Neutrophil (primary cell): ENCODE results near the gene ZNF862.

Experiments
- H3K27ac ChIP-seq: fragments of 200-600 bp; sonication (generic); 2 replicates; pipeline ENCODE4 v1.5.1; 2016; ENCODE audit warnings: mild to moderate bottlenecking, moderate library complexity
- H3K27me3 ChIP-seq: fragments of 200-600 bp; sonication (generic); 2 replicates; pipeline ENCODE4 v1.6.0; 2016; ENCODE audit warnings: mild to moderate bottlenecking
- H3K36me3 ChIP-seq: fragments of 200-600 bp; sonication (generic); 2 replicates; pipeline ENCODE4 v1.5.1; 2017
- H3K4me1 ChIP-seq, 2 experiments: fragments of 200-600 bp in 1 of 2; sonication (generic) in 1 of 2; 1 replicate in 1 of 2; 2 replicates in 1 of 2; pipeline versions ENCODE4 v1.5.1 to v1.6.1; 2013 to 2016; ENCODE audit warnings: low read depth in 1 of 2, low read length in 1 of 2, mild to moderate bottlenecking in 1 of 2, moderate library complexity in 1 of 2; ENCODE audit not compliant: control insufficient read depth in 1 of 2, insufficient read depth in 1 of 2
- H3K4me3 ChIP-seq, 2 experiments: fragments of 200-600 bp in 1 of 2; sonication (generic) in 1 of 2; 1 replicate in 1 of 2; 2 replicates in 1 of 2; pipeline ENCODE4 v1.5.1; 2013 to 2016; ENCODE audit warnings: low read depth in 1 of 2, low read length in 1 of 2, mild to moderate bottlenecking in 1 of 2, moderate library complexity in 1 of 2
- H3K9me3 ChIP-seq: fragments of 200-600 bp; sonication (generic); 2 replicates; pipeline ENCODE4 v1.5.1; 2016
- TF ChIP-seq, protein P1 (sequence below): fragments of 200-600 bp; sonication (generic); IDR thresholded peaks from 2 replicates; pipeline ENCODE4 v1.5.1; 2016; ENCODE audit warnings: antibody characterized with exemption

ZNF862 gene

DNA sequence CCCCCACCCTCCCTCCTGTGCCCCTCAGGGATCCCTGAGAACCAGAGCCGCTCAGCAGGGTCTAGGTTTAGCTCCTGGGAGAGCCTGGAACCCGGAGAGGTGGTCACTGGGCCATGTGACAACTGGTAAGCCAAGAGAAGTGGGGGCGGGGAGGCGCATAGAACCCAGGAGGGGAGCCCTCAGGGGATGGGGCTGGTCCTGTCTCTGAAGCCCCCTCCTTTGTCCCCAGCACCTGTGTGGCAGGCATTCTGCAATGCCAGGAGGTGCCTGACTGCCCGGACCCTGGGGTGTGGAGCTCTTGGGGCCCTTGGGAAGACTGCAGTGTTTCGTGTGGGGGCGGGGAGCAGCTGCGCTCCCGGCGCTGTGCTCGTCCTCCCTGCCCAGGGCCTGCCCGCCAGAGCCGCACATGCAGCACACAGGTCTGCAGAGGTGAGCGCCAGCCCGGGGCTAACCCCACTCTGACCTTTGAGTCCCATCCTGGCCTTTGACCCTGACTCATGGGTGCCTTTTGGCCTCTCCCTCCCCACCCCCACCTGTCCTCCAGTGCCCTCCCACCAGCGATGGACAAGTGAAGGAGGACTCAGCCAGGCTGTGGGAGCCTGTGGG lies 22.4 kb upstream of the ZNF862 start:
- Histone ChIP-seq H3K9me3 (no peaks in the 10 kb centered on the region), H3K36me3 (no peaks in the 10 kb centered on the region), H3K4me3 (no peak overlapping the region), H3K27ac (no peak overlapping the region), H3K4me1 (no peaks in the 10 kb centered on the region), H3K27me3 (no peaks in the 10 kb centered on the region)
- TF ChIP-seq, protein P1, sequence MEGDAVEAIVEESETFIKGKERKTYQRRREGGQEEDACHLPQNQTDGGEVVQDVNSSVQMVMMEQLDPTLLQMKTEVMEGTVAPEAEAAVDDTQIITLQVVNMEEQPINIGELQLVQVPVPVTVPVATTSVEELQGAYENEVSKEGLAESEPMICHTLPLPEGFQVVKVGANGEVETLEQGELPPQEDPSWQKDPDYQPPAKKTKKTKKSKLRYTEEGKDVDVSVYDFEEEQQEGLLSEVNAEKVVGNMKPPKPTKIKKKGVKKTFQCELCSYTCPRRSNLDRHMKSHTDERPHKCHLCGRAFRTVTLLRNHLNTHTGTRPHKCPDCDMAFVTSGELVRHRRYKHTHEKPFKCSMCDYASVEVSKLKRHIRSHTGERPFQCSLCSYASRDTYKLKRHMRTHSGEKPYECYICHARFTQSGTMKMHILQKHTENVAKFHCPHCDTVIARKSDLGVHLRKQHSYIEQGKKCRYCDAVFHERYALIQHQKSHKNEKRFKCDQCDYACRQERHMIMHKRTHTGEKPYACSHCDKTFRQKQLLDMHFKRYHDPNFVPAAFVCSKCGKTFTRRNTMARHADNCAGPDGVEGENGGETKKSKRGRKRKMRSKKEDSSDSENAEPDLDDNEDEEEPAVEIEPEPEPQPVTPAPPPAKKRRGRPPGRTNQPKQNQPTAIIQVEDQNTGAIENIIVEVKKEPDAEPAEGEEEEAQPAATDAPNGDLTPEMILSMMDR = no peak

DNA sequence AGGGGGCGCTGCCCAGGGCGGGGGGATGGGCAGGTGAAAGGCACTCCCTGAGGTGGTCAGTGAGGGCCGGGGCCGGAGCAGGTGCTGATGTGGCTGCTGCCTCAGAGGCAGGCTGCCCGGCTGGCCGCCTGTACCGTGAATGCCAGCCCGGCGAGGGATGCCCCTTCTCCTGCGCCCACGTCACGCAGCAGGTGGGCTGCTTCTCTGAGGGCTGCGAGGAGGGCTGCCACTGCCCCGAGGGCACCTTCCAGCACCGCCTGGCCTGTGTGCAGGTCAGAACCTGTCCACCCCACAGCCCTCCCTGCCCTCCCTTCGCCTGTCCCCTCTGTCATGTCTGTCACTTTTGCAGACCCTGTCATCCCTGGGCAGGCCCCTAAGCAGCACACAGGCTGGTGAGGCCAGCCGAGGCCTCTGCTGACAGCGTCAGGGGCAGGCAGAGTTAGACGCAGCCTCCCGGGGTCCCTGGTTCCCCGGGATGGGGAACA lies 21.9 kb upstream of the ZNF862 start:
- H3K9me3 ChIP-seq = no peaks in the 10 kb centered on the region
- H3K4me3 ChIP-seq = no peak overlapping the region
- no peak overlapping the region for H3K27ac ChIP-seq
- H3K4me1 ChIP-seq = no peaks in the 10 kb centered on the region
- no peaks in the 10 kb centered on the region for H3K36me3 ChIP-seq
- TF ChIP-seq, protein P1 = no peak
- no peaks in the 10 kb centered on the region for H3K27me3 ChIP-seq

DNA sequence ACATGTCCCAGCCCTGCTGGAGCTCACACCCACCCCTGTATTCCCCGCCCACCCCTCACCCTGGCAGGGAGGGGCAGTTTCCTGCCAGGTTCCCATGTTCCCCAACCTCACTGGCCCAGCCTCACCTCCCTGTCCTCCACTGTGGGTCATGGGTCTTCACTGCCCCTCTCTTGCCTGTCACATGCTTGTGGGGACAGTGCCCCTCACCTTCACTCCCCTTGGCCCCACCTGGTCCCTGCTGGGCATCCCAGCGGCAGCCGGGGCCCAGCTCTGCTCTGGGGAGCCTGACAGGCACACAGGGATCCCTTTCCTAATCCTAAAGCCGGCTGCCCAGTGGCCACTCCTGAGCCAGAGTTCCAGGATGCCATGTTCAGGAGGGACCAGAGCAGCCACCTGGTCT lies 21.4 kb upstream of the ZNF862 start:
- H3K27ac ChIP-seq = no peak overlapping the region
- no peaks in the 10 kb centered on the region for H3K4me1 ChIP-seq
- no peak overlapping the region for H3K4me3 ChIP-seq
- H3K27me3 ChIP-seq = no peaks in the 10 kb centered on the region
- TF ChIP-seq, protein P1 = no peak
- H3K36me3 ChIP-seq = no peaks in the 10 kb centered on the region
- H3K9me3 ChIP-seq = no peaks in the 10 kb centered on the region

DNA sequence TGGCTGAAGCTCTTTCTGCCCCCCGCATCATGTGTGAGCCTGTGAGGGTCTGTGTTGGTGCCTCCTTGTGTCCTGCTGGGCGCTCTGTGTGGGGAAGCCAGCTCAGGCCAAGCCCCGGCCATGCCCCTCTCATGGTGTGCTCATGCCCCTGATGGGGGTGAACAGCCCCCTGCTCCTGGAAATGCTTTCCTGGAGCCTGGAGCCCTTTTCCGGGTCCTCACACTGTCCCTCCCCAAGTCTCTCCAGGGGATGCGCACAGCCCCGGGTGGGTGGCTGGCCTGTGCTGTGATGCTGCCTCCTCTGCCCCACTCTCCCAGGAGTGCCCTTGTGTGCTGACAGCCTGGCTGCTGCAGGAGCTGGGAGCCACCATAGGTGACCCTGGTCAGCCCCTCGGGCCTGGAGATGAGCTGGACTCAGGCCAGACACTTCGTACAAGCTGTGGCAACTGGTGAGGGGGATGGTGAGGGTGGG lies 20.8 kb upstream of the ZNF862 start:
- TF ChIP-seq, protein P1 = no peak
- no peaks in the 10 kb centered on the region for H3K27me3 ChIP-seq

DNA sequence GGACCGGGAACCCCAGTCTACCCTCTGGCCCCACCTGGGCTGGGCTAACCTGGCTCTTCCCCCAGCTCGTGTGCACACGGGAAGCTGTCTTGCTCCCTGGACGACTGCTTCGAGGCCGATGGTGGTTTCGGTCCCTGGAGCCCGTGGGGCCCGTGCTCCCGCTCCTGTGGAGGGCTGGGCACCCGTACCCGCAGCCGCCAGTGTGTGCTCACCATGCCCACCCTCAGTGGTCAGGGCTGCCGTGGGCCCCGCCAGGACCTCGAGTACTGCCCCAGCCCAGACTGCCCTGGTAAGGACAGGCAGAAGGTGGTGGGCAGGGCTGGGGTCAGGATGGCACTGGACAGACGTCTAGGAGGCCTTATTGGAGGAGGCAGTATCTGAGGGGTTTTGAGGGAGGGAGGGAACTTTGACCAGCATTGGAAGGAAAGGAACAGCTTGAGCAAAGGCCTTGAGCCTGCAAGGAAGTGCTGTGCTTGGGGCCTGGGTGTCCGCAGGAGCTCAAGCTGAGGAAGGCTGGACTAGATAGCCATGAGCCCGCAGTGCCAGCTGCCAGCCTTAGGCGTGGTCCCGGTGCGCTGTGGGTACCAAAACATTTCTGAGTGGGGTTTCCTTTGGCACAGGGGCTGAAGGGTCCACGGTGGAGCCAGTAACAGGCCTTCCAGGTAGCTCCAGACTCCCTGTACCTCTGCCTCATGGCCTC lies 20.2 kb upstream of the ZNF862 start:
- no peaks in the 10 kb centered on the region for H3K9me3 ChIP-seq
- H3K4me1 ChIP-seq = no peaks in the 10 kb centered on the region
- no peak overlapping the region for H3K27ac ChIP-seq
- no peaks in the 10 kb centered on the region for H3K36me3 ChIP-seq
- H3K27me3 ChIP-seq = no peaks in the 10 kb centered on the region
- TF ChIP-seq, protein P1 = no peak
- H3K4me3 ChIP-seq = no peak overlapping the region

More for the DNA sequence above, 20.8 kb upstream of the ZNF862 start:
- no peak overlapping the region for H3K27ac ChIP-seq
- no peaks in the 10 kb centered on the region for H3K36me3 ChIP-seq
- no peak overlapping the region for H3K4me3 ChIP-seq
- H3K4me1 ChIP-seq = no peaks in the 10 kb centered on the region
- no peaks in the 10 kb centered on the region for H3K9me3 ChIP-seq
